NK-92 (cell line): ENCODE measurements around the gene WBP4.
"Not testable (repeated sequence)": the region's sequence is repeated elsewhere in the genome, so short reads cannot be mapped to it uniquely, and the experiment has no call there.

Source experiments
- DNase-seq: peaks from one replicate; lab custom pipeline; 2025; ENCODE audit not compliant: unreplicated experiment; lab: John Stamatoyannopoulos, UW

WBP4 gene

DNA sequence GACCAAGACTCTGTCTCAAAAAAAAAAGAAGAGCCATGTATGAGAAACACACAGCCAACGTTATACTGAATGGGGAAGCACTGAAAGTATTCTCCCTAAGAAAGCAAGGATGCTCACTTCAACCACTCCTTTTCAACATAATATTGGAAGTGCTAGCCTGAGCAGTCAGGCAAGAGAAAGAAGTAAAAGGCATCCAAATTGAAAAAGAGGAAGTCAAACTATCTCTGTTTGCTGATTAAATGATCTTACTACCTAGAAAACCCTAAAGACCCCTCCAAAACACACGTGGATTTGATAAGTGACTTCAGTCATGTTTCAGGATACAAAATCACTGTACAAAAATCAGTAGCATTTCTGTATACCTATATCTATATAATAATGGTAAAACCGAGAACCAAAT is 16.2 kb downstream of the WBP4 start:
- no peak for DNase-seq

DNA sequence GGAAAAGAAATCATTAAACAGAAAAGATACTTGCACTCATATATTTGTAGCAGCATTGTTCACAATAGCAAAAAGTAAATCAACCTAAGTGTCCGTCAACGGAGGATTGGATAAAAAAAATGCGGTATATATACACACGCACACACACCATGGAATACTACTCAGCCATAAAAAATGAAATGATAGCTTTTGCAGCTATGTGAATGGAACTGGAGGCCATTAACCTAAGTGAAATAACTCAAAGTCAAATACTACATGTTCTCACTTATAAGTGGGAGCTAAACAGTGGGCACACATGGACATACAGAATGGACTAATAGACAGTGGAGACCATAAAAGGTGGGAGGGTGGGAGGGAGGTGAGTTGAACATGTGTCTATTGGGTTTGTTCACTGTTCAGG is 18.4 kb downstream of the WBP4 start:
- no peak for DNase-seq

DNA sequence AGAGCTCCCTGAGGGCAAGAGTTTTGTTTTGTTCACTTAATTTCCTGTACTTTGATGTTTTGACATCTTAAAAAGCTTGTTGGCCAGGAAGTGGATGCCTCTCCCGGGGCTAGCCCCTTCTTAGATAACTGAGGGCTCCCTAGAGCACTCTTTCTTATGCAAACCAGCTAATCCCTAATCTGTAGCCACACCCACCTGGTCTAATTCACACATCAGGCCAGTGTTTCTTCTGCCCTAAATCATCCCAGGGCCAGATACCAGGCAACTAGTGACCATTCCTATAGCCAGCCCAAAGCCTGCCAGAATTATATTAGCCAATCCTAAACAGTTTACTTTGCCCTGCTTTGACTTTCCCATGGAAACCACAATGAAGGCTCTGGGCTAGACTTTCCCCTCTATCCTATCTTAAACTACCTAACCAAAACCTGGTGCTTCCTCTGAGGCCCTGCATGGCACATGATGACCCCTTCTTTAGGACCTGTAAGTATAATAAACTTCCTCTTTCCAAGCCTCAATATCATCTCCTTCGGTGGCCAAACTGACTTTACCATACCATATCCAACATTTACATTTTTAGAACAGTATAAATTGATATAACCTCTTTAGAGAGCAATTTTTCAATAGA is 24.8 kb downstream of the WBP4 start:
- DNase-seq, result no peak

DNA sequence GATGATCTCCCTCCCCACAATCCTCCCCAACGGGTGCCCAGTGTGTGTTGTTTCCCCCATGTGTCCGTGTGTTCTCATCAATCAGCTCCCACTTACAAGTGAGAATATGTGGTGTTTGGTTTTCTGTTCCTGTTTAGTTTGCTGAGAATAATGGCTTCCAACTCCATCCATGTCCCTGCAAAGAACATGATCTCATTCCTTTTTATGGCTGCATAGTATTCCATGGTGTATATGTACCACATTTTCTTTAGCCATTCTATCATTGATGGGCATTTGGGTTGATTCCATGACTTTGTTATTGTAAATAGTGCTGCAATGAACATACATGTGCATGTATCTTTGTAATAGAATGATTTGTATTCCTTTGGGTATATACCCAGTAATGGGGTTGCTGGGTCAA is 34.4 kb downstream of the WBP4 start:
- DNase-seq, result not testable (repeated sequence)

DNA sequence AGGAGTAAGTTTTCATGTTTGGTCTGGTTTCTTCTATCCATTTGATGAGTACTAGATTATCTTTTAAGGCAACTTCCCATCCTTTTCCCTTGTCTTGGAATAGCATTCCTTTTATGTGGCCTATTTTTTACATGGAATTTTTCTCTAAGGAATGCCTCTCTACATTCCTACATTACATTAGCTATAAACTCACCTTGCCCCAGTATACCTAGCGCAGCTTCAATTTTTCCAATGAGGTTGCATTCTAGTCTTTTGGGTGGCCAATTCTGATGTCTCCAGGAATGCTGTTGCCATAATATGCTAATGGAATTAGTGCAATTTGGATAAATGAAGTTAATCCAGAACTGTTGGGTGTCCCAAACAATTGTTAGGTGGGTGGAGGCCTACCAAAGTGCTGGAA is 37.5 kb downstream of the WBP4 start:
- DNase-seq, result no peak

DNA sequence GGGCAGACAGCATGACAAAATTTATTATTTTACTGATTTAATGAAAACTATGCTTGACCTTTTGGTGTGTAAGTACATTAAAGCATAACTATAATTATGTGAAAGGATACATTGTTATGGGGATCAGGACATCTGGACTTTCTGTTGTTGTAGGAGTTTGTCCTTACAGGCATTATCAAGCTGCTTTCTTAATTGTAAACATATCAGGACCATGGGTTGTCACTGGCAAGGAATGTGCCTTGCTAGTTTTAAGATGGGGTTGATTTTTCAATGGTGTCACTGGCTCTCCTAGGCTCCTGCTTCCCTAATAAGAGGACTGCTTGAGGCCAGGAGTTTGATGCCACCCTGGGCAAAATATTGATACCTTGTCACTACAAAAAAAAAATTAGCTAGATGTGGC is 38.7 kb downstream of the WBP4 start:
- DNase-seq, result no peak

DNA sequence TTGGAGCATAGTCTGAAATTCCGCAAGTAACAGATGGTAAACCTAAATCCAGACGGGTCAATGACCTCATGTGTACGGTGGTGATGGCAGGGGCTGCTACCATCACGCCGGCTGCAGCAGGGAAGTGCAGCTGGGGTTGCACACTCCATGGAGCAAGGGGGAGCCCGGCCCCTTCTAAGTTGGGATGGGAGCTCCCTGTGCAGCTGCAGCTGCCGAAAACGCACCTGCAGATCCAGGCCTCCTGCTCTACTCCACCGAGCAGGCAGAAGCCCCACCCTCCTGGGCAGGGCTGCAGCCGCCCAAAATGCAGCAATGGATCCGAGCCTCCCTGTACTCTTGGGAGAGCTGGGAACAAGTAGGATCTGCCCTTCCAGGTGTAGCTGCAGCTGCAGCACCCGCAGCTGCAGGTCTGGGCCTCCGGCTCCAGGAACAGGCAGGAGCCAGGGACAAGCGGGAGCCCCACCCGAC is 45.8 kb downstream of the WBP4 start:
- DNase-seq, result no peak

DNA sequence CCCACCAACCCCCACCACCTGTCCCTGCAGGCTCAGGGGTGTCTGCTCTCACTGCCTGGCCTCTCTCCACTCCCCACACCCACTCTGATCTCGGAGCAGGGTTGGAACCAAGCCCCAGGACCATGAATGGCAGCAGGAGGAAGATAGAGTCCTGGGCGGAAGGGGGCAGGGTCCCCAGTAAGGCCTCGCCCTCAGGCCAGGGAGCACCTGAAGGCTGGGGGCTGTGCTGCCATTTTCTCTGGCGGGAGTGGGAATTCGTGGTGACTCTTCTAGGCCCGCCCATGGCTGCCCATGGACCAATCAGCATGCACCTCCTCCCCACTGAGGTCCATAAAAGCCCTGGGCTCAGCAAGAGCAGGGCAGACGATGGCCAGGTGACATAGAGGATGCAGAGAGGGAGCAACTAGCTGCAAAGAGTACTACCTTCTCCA is 46.3 kb downstream of the WBP4 start:
- DNase-seq, result no peak

DNA sequence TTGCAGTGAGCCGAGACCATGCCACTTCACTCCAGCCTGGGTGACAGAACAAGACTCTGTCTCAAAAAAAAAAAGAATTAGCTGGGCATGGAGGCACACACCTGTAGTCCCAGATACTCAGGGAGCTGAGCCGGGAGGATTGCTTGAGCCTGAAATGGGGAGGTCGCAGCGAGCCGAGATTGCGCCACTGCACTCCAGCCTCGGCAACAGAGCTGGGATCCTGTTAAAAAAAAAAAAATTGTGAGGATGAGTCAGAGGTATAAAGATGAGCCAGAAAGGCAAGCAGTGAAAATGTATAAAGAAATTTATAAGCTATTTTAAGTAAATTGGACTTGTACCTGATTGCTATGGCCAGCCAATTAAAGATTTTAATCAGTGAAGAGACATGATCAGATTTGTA is 50.1 kb downstream of the WBP4 start:
- DNase-seq, result no peak

DNA sequence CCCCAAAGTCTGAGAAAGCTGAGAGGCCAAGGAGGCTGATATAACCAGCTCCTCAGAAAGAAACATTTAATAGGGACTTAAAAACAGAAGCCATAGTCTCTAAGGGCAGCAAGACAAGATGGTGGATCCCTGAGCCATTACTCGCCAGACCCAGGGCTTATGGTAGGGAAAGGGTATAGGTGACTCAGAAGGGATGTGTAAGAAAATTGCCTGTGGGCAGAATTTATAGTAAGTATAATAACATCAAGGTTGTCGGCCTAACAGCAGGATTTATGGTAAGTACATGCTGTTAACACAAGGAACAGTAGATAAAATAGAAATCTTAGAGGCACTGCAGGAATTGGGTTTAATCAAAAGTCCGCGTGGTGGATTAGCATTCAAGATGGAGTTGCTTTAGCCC is 56.6 kb downstream of the WBP4 start:
- DNase-seq, result no peak

DNA sequence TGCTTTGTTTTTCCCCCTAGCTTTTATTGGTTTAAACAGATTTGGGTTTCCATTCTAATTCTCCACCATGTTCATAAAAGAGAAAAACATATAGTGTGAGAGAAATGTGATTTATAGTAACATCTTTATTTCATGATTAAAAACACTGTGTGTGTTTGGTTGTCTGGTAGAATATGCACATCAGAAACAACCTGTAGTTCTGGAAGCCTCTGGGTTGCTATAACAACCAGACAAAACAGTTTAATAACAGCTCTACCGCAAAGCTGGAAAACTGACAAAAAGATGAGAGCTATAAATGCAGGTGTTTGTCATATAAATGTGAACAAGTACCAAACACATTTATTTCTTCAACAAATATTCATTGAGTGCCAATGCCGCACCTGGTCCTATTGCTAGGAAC is 61.5 kb downstream of the WBP4 start:
- no peak for DNase-seq

DNA sequence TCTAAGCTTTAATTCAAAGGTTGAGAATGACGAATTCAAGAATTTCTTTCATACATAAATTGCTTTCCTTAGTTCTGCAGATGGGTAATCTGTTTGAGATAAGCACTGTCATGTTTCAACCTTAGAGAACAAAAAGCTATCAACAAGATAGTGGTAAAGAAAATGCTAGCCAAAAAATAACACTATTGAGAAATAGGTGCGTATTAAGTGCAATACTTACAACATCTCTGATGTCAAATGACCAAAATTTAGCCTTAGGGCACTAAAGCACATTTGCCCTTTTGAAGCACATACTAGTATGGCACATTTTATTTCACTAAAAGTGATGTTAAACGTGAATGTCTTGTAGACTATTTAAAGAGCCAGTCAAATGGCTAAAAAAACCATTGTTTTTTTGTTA is 66.4 kb downstream of the WBP4 start:
- no peak for DNase-seq

DNA sequence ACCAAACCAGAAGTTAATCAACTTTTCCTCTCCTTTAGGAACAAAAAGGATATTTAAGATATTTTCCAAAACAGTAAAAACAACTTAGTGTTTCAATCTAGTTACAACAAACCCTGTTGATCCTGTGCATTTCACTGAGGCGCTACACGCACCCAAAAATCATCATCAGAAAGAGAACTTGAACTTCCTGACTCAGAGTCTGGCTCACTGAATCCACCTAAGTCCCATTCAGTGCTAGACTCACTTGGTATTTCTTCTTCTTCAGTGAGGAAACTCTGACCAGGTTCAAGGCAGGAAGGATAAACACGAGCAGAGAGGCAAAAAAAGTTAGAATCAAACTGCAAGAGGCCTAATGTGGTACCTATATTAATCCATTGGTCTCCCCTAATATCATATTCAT is 69.0 kb downstream of the WBP4 start:
- DNase-seq, result no peak

DNA sequence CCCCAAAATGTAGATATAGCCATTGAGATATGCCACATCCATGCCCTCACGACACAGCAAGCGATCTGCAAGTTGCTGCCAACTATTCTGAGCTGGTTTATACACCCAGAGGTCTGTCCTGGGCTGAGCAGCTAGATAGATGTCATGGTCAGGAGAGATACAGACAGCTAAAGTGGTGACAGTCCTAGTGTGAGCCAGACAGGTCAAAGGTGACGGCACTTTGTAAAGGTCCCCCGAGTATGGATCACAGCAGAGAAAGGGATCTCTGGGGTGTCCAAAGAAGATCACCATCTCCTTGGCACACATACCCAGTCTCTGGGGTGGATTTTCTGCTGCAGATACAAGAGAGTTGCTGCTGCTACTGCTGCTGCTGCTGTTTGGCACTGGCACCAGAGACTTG is 69.9 kb downstream of the WBP4 start:
- DNase-seq, result not testable (repeated sequence)

DNA sequence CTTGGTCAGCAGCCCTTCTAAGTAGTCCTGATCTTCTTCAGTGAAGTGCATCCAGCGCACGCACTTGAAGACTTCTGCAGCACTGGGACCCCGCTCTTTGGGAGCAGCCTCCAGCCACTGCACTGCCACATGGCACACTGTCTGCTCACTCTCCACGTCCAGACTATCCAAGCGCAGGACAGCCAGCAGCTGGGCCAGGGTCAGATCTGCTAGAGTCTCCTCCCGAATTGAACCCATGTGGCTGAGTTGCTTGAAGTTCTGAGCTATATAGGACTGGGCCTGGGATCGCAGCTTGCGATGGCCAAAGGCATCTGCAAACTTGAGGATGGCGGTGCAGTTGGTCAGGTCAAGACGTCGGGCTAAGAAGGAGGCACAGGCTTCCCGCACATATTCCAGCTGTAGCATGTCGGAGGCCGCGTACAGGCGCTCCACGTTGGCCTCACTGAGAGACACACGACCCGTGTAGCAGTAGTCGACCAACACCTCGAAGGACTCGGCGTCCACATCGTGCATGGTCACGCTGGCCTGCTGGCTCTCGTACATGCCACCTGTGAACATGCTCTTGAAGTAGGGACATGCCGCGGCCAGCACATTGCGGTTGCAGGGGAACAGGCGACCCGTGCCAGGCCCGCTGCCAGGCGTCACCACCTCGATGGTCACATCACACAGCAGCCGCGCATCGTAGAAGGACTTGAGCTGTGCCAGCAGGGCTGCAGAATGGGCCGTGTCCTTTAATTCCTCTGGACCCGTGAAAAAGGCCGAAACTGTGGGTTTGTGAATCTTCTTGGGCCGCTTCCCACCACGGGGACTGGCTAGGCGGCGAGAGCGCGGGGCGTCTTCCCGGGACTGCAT is 70.6 kb downstream of the WBP4 start:
- DNase-seq, result not testable (repeated sequence)

DNA sequence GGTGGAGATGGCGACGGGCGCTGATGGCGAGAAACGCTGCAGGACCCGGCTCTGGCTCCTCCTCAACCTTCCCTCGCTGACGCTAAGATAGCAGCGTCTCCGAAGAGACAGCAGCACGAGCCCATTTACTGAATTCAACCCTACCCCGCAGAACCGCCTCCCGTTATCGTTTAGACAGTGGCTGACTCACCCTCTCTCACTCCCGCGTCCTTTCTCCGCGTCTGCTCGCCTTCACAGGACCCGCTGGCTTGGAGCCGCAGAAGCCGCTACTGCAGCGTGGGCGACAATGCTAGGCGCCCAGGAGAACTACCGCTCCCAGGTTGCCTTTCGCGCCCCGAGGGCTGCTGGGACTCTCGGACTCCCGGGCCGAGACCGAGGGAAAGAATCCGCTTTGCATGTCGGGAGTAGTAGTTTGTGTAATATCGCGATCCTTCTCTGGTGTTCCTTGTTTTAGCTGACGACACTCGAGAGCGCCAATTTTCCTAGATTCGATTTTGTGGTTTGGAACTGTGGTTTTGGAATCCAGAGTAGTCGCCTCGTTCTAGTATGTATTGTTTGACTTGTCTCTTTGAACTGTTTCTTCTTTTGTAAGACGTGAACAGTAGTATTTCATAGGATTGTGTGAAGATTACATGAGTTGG is 71.3 kb downstream of the WBP4 start, which contains the start of gene KBTBD6:
Gene KBTBD6, minus strand, starts transcription at position 291 of the 641 bp plus-strand sequence. CDS start 291 bp downstream, outside the sequence.
- peak; percentile 51 for DNase-seq
